Measurements from ENCODE around the gene GRB14. TPM values are rescaled to one million over a fixed set of nuclear protein-coding genes. Genes with fewer than 3 reads are reported as not detected.
"Not testable (repeated sequence)": the region's sequence is repeated elsewhere in the genome, so short reads cannot be mapped to it uniquely, and the experiment has no call there.

Gene GRB14
- total and polyA plus RNA-seq, 8 donors = 4.1 to 75.4 (median 60.0) TPM

GRCh38 chr2:164655336-164655735, 34.1 kb upstream of the GRB14 start:
- Histone ChIP-seq H3K27me3 (no peaks in the 10 kb centered on the region), H3K4me1 (no peaks in the 10 kb centered on the region), H3K9me3 (peaks cover 4 to 10% of the 10 kb centered on the region in 2 donors), H3K36me3 (no peaks in the 10 kb centered on the region), H3K27ac (no peak overlapping the region), H3K4me3 (no peak overlapping the region)
- ATAC-seq = no peak
- intact Hi-C loops (cut with DNase I) = no loop called here
- no peak for DNase-seq
- no peak for TF ChIP-seq CTCF (IDR thresholded peaks at IDR 0.05)

GRCh38 chr2:164651361-164651760, 30.1 kb upstream of the GRB14 start:
- H3K27me3 ChIP-seq = no peaks in the 10 kb centered on the region
- no peaks in the 10 kb centered on the region for H3K4me1 ChIP-seq
- TF ChIP-seq CTCF (IDR thresholded peaks at IDR 0.05) = no peak
- ATAC-seq (no peak), DNase-seq (no peak)
- no peaks in the 10 kb centered on the region for H3K36me3 ChIP-seq
- no peak overlapping the region for H3K4me3 ChIP-seq
- peaks cover 4 to 37% of the 10 kb centered on the region in 2 donors for H3K9me3 ChIP-seq
- intact Hi-C loops (cut with DNase I) = no loop called here
- no peak overlapping the region for H3K27ac ChIP-seq

- ATAC-seq (peak; percentile 56), DNase-seq (no peak)
- H3K4me3 ChIP-seq = no peak overlapping the region
- H3K27me3 ChIP-seq = no peaks in the 10 kb centered on the region
- no peaks in the 10 kb centered on the region for H3K4me1 ChIP-seq
- H3K9me3 ChIP-seq = peaks cover 0 to 15% of the 10 kb centered on the region in 2 donors
- no peak for TF ChIP-seq CTCF (IDR thresholded peaks at IDR 0.05)
- intact Hi-C loops (cut with DNase I) = no loop called here
- no peak overlapping the region for H3K27ac ChIP-seq
- no peaks in the 10 kb centered on the region for H3K36me3 ChIP-seq
Measured at GRCh38 chr2:164644036-164644700, 22.9 kb upstream of the GRB14 start.

- ATAC-seq (no peak), DNase-seq (no peak)
- intact Hi-C loops (cut with DNase I) = no loop called here
- H3K4me3 ChIP-seq = no peak overlapping the region
- no peak for TF ChIP-seq CTCF (IDR thresholded peaks at IDR 0.05)
- no peaks in the 10 kb centered on the region for H3K36me3 ChIP-seq
- no peaks in the 10 kb centered on the region for H3K4me1 ChIP-seq
- H3K27ac ChIP-seq = no peak overlapping the region
- H3K27me3 ChIP-seq = no peaks in the 10 kb centered on the region
- peaks cover 0 to 4% of the 10 kb centered on the region in 2 donors for H3K9me3 ChIP-seq
Measured at GRCh38 chr2:164642946-164643555, 21.8 kb upstream of the GRB14 start.

DNA sequence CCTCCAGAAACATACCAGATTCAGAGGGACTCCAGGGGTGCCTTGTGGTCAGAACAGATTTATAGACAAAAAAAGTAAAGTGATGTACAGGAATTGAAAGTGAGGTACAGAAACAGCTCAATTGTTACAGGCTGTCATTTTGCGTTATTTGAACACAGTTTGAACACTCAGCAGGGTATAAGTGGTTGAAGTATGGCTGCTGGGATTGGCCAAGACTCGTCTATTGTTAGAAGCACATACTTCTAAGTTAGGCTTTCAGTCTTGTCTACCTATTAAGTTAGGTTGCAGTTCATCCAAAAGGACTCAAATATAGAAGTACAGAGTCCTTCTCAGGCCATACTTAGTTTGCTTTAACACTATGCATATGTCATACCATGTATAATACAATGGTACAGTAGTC, 21.0 kb upstream of the GRB14 start:
- ATAC-seq = no peak

DNA sequence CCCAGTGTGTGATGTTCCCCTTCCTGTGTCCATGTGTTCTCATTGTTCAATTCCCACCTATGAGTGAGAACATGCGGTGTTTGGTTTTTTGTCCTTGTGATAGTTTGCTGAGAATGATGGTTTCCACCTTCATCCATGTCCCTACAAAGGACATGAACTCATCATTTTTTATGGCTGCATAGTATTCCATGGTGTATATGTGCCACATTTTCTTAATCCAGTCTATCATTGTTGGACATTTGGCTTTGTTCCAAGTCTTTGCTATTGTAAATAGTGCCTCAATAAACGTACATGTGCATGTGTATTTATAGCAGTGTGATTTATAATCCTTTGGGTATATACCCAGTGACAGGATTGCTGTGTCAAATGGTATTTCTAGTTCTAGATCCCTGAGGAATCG, 7.0 kb upstream of the GRB14 start:
- H3K4me1 ChIP-seq; H3K27ac ChIP-seq; H3K36me3 ChIP-seq; DNase-seq; H3K27me3 ChIP-seq; intact Hi-C loops (cut with DNase I); H3K9me3 ChIP-seq; ATAC-seq; H3K4me3 ChIP-seq: not testable (repeated sequence)

More for the DNA sequence above, 21.0 kb upstream of the GRB14 start:
- Histone ChIP-seq H3K9me3 (no peaks in the 10 kb centered on the region), H3K36me3 (no peaks in the 10 kb centered on the region), H3K4me3 (no peak overlapping the region), H3K27ac (no peak overlapping the region), H3K27me3 (no peaks in the 10 kb centered on the region), H3K4me1 (no peaks in the 10 kb centered on the region)
- DNase-seq = no peak
- intact Hi-C loops (cut with DNase I) = no loop called here
- TF ChIP-seq CTCF (IDR thresholded peaks at IDR 0.05) = no peak

Measured in left lung (tissue), 10 donors.